ENCODE data around the gene AIFM3.
"Not testable (repeated sequence)": the region's sequence is repeated elsewhere in the genome, so short reads cannot be mapped to it uniquely, and the experiment has no call there.

Gene AIFM3

DNA sequence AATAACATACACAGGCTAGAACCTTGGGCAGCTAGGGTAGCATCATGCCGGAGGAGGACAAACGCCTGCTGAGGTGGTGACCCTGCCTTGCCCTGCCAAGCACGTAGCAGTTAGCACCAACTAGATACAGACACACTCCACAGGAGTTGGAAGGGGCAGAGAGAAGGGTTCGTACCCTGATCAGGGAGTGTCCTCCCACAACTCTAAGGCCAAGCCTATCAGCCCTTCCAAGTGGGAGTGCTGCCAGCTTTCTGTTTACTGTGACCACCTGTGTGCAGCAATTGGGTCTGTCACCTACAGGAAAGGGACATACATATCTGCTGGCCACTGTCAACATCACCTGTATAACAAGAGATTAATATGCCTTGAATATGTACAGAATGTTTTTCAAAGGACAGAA lies 36.7 kb downstream of the AIFM3 start:
- DNase-seq (ENCODE audit: low read depth): no peak

DNA sequence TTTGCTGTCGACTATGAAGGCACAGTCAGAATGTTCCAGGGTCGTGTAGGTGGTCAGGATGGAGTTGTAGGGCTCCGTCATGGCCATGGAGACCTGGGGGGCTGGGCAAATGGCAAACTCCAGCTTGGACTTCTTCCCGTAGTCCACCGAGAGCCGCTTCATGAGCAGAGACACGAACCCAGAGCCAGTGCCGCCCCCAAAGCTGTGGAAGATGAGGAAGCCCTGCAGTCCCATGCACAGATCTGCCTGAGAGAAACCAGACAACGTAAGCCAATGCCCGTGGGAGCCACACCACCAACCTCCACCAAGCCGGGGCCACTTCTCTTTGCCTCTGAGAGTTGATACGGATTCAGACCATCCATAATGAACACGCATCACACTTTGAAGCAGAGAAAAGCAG lies 42.2 kb downstream of the AIFM3 start:
- not testable (repeated sequence) for DNase-seq (ENCODE audit: low read depth)

DNA sequence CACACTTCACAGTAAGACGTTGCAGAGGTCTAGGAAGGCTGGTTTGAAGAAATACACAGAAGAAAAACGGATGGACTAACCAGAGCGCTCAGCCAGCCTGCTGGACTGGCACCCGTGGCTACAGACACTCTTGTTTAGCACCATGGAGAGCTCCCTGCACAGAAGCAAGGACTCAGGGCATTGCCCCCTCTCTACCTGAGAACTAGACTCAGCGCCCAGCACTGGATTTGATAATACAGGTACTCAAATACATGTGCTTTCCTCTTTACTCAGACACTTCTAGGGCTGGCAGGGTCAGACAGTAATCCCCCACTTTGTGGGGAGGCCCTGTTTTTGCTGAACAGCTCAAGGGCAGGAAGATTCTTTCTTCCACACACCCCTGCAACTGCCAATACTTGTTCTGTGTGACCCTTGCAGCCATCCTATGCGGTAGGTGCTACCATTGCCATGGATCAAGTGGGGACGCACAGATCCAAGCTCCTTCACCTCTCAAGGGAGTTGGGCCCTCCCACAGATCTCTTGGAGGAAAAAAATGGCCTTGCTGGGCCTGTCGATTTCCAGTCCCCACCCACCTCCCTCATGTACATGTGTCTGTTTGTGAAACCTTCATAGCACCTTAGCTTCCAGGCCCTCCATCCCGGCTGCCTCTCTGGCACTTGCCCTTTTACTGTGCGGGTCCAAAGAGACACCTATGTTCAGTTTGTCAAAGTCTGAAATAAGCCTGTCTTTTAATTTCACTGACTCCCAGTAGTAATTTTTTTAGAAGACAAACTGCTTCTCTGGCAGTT lies 42.8 kb downstream of the AIFM3 start:
- no peak for DNase-seq (ENCODE audit: low read depth)

DNA sequence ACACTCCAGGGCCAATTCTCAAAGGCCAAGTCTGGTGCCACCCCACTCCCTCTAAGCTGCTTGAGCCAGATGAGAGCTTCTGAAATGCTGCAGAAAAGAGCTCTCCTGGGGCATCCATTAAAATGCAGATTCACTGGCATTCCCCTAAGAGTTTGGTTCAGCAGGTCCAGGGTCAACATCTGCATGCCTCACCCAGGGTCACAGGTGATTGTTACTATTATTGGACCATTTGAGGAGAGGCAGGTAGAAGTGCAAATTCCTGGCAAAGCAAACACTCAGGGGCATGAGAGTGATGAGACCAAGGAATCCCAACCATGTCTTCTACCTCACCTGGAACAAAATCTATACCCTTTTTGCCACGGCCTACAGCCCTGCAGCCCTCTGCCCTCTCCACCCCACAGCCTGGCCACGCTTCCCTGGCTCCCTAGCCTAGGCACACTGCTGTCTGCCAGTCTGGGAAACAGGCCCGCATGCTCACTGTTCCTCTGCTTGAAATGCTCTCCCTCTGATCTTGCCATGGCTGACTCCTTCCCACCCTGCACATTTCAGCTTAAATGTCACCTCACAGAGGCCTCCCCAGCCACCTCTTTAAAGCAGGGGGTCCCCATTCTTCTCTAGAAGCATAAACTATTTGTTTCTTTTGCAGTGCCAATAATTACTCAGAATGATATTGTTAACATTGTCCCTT lies 43.5 kb downstream of the AIFM3 start:
- no peak for DNase-seq (ENCODE audit: low read depth)

DNA sequence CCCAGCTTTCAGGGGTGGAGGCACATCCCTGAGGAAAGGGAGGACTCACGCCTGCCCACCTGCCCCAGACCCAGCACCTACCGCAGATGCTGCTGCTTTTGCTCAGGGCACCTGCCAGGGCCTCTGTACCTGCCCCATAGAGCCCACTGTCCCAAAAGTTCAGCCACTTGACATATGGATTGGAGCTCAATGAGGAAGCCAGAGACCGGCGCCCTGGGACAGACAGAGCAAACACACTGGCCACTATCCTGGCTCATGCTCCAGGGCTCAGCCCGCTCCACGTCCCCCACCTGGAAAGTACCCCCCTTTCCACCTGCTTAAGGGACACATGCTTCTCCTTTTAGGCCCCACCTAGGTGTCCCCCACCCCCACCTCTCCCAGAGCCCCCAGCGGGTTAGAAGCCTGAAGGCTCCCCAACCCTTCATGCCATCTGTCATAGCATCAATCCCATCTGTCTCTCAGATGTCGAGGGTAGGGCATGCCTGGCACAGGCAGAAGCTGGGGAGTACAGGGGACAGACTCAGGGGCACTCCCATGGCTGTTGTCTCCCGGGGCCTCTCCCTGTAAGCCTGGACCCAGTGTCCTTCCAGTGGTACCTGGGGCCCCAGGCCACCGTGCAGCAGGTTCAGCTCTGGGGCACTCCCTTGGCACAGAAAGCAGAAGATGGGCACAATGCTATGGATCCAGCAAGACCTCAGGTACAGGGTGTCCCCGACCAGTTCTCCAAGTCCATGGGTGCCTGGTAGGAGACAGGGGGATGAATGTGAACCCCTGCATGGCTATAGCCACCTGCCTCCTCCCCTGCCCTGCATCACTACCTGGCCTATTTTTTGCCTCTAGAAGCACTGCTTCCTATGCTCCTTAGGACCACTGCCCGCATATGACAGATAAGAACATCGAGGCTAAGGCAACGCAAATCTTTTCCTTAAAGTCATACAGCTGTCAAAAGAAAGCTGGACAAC lies 45.7 kb downstream of the AIFM3 start:
- no peak for DNase-seq (ENCODE audit: low read depth)

DNA sequence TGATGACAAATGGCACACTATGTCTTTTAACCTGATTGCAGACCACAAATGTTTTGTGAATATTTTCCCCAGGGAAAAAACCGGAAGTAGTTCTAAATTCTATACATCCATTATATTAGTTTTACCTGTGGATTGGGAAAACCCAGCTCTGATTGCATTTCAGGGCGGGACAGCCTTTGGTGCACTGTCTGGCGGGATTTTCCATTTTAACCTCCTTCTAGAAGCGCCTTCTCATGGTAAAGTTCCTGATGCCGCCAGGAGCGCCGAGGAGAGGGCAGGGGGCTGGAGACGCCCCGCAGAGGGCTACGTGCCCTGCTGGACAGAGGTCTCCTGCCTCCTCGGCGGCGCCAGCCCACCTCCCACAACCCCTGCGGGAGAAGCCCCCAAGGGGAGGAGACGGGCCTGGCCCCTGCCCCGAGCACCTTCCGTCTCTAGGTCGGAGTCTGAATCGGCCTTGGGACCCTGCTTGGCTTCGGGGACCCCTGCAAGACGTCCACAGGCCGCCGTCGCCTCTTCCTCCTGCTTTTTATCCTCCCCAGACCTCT lies 46.7 kb downstream of the AIFM3 start:
- DNase-seq (ENCODE audit: low read depth): no peak

DNA sequence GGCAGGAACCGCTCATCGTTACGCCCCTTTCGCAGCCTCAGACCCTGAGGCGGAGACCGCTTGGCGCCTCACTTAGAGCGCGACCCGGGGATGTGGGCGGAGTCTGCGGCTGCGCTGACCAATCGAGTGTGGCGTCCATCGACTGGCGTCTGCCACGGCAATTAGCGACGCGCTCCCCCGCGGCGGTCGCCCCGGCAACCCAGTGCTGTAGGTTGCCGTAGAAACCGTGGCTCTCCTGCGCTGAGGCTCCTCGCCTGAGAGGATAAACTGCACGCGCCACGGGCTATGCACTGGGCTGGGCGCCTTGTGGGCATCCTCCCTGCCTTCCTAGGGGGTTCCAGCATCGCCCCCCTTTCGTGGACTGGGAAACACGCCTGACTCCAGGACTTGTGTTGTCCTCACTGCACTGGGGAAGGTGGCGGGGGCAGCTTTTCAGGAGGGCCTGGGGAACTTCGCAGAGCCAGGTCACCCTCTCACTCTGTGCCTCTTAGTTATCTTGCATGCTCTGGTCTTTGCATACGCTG lies 47.2 kb downstream of the AIFM3 start:
- DNase-seq (ENCODE audit: low read depth): peak; percentile 86

DNA sequence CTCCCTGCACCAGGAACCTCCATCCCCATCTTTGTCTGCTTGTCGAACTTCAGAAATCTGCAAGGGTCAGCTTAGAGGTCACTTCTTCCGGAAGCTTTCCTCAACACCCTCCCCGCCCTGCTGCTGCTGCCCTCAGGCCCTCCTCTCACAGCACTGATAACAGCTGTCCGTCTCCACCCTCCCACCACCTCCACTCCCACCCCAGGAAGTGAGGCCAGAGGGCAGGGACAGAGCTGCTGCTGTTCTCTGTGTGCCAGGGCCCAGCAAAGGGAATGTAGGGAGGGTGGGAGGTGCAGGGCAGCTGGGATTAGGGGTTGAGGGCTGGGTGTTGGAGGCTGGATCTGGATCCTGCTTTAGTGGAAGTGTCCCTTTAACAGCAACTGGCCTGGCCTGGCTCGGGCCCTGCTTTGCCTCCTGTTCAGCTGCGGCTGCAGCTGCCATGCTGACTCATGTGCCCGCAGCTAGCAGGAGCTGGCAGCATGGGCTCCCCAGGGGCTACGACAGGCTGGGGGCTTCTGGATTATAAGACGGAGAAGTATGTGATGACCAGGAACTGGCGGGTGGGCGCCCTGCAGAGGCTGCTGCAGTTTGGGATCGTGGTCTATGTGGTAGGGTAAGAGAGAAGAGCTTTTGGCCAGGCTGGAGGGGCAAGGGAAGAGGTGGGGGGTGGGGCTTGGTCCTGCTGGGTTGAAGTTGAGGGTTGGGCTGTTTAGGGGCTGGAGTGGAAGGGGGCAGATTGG lies 47.8 kb downstream of the AIFM3 start, which contains the start of gene P2RX6:
Gene P2RX6 (plus strand): TSS at position 440 of the 740 bp plus-strand sequence. CDS start 10 bp downstream, at position 450.
- no peak for DNase-seq (ENCODE audit: low read depth)

DNA sequence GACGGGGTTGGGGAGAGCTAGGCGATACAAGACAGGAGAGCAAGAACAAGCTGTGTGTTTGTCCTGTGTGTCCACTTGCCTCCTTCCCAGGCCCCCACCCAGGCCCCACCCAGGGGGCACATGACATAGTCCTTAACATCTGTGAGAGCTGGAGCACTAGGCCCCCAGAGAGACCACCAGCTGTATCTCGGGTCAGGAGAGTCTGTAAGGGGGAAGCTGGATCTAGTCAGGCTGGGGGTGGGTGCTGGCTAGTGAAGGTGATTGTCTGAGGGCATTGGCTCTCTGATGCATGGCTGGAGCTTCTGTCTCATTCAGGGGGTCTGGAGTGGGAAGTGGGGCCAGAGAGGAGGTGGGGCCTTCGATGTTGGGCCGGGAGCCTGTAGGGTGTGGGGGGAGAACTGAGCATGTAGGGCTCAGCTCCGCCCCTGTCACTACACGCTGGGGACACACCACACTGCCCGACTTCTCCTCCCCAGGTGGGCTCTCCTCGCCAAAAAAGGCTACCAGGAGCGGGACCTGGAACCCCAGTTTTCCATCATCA lies 48.5 kb downstream of the AIFM3 start:
- DNase-seq (ENCODE audit: low read depth): no peak

DNA sequence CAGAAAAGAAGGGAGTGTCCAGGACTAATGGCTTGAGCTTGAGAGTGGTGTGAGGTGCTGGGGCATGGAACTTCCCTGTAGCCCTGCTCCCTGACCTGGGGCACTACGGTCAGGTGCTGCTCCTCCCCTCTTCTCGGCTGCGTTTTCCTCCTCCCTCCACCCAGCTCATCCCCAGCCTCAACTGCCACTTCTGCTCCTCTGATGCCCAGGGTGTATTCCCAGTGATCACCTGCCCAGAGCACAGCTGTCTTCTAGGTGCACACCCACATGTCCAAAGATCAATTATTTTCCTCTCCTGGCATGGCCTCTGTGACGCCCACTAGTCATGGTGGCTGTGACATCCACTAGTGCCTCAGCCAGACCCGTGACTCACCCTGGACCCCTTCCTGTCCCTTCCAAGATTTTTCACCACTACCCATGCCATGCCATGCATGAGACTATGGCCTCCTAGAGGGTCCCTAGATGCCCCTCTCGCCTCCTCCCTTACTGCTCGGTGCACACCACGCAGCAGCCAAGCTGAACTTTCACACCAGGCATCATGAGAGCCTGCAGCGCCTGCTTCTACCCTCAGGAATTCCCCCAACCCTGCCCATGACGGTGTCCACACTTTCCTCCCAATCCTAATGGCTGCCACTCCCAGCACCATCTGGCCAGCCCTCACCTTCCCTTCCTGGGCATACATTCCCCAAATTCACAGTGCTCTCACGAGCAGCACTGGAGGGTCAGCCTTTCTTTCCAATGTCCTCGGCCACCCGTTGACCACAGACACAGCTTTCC lies 49.8 kb downstream of the AIFM3 start:
- no peak for DNase-seq (ENCODE audit: low read depth)

DNA sequence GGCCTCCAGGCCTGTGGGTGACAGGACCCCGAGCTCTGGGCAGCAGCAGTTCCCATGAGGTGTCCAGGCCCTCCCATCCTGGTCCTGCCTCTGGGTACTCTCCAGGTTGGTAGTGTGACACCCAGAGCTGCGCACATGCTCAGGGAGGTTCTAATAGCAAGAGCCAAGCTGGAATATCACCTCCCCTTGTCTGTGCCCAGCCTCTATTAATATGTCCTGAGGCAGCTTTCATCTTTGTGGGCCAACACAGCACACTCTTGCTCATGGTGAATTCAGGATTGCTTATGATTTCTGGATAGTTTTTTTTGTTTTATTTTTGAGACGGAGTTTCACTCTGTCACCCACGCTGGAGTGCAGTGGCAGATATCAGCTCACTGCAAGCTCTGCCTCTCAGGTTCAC lies 51.3 kb downstream of the AIFM3 start:
- no peak for DNase-seq (ENCODE audit: low read depth)

DNA sequence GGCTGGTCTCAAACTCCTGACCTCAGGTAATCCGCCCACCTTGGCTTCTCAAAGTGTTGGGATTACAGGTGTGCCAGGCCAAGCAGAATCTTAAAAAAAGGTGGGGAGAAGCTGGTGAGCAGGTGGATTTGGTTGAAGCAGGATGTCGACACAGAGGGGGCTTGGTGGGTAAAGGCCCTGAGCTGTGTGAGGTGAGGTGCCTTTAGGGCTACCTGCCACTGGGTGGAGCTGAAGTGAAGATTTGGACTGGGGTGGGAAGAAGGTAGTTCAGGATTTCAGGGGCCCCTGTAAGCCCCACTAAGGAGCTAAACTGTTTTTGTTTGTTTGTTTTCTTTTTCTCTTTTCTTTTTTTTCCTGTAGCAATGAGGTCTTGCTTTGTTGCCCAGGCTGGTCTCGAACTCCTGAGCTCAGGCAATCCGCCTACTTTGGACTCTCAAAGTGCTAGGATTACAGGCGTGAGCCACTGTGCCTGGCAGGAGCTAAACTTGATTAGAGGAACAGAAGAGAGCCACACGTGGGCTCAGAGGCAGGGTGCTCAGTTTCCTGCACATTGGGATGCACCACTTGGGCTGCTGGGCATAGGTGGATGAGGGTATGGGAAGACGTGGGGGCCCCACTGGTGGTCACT lies 53.9 kb downstream of the AIFM3 start:
- no peak for DNase-seq (ENCODE audit: low read depth)

DNA sequence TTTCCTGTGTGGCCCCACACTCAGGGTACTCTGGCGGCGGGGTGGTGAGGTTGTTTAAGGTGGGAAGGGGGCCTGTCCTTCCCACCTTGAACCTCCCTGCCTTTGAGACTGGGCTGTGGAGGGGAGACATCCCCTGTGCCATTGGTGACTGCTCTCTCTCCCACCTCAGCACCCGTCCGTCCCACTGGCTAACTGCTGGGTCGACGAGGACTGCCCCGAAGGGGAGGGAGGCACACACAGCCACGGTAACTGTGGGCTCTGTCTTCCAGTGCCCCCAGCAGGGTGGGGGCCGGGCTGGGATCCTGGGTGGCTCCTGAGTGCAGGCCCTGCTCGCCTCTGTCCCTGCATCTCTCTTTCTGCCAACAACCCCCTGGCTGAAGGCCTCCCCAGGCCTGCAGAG lies 55.5 kb downstream of the AIFM3 start:
- no peak for DNase-seq (ENCODE audit: low read depth)

DNA sequence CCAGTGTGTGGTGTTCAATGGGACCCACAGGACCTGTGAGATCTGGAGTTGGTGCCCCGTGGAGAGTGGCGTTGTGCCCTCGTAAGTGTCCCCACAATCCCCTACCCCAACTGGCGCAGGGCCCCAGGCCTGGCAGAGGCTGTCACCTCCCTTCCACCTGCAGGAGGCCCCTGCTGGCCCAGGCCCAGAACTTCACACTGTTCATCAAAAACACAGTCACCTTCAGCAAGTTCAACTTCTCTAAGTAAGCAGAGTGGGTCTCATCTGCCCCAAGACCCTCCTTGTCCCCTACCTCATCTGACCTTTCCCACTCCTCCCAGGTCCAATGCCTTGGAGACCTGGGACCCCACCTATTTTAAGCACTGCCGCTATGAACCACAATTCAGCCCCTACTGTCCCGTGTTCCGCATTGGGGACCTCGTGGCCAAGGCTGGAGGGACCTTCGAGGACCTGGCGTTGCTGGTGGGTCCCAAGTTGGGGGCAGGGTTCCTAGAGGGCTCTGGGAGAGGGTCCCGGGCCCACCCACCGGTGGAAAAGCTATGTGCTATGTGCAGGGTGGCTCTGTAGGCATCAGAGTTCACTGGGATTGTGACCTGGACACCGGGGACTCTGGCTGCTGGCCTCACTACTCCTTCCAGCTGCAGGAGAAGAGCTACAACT lies 56.0 kb downstream of the AIFM3 start:
- DNase-seq (ENCODE audit: low read depth): no peak

DNA sequence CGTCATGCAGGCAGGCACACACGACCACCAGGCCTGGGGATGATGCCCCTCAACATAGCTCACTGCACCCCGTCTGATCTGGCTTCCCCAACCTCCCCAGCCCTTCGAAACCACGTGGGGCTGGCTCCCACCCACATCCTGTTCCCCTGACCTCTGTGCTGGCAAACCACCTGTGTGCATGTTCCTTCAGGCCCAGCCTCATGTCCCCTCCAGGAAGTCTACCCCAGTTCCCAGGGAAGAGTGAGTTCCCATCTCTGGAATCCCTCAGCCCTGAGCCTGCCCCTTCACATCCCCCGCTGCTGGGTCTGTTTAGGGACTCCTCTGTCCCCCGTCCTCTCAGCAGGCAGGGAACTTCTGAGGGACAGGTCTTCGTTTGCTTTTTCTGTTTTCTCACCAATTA lies 58.2 kb downstream of the AIFM3 start:
- DNase-seq (ENCODE audit: low read depth): no peak

DNA sequence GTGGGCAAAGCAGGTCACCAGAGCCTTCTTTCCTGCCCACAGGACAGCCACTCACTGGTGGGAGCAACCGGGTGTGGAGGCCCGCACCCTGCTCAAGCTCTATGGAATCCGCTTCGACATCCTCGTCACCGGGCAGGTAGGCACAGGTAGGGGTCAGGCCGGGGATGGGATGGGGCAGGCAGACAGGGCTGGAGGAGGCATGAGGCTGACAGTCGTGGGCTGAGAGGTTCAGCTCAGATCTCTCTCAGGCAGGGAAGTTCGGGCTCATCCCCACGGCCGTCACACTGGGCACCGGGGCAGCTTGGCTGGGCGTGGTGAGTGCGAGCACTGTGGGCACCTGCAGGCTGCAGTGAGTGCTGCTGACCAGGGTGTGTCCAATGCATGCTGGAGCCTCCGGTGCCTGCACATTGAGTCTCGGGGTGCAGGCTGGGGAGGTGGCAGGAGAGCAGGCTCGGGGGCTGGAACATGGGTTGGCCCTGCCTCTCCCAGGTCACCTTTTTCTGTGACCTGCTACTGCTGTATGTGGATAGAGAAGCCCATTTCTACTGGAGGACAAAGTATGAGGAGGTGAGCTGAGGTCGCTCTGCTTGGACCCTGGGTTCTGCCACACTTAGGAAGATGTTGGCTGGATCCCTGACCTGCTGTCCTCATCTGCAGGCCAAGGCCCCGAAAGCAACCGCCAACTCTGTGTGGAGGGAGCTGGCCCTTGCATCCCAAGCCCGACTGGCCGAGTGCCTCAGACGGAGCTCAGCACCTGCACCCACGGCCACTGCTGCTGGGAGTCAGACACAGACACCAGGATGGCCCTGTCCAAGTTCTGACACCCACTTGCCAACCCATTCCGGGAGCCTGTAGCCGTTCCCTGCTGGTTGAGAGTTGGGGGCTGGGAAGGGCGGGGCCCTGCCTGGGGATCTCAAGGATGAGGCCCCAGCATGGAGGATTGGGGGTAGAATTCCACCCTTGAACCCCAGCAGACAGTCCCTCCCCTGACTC lies 59.0 kb downstream of the AIFM3 start:
- no peak for DNase-seq (ENCODE audit: low read depth)

DNA sequence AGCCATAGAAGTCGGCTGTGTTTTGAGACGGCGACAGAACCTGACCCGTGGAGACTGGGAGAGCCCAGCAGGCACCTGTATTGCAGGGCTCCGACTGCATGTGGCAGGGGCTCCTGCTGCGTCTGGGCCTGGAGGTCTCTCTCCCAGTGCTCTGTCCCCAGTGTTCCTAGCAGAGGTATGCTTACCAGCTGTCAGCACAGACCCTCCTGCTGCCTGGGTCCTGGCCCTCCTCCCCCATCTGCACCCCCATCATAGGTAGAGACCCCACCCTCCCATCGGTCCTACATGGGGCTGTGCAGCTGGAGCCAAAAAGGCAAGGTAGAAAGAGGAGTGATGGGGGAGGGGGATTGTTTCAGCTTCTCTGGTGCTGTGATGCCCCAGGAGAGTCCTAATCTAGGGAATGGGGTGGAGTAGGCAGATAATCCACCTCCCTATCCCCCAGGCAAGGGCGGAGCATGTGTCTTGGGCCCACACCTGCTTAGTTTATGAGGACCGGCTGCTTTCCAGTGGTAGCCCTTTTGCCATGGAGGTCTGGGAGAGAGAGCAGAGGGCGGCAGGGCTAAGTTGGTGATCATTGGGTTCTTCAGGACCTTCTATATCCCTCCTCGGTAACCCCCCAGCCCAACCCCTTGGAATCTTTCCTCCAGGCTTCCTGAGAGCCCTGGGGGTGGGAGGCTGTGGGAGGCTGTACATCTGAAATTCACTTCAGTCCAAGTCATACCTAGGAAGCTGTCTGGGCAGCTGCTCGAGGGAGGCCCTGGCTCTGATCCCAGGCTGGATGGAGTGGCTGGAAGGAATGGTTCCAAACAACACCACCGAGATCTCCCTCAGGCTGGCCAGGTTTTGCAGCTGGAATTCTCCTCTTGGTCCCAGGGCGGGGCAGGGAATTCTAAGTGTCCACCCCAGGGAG lies 60.0 kb downstream of the AIFM3 start:
- DNase-seq (ENCODE audit: low read depth): no peak

Data from activated T-cell treated with anti-CD3 and anti-CD28 coated beads for 48 hours (primary cell).